HCT116 (cell line): ENCODE results near the gene SNAPC2. TPM values are rescaled to one million over a fixed set of nuclear protein-coding genes. Genes with fewer than 3 reads are reported as not detected.

Source experiments
- ATAC-seq: fragments of 200-7000 bp; cut with Tn5 transposase; 2 replicates; pipeline ENCODE4 v1.9.1; 2020; ENCODE audit warnings: mild to moderate bottlenecking, moderate library complexity
- BruUV-seq: library from RNA; stranded (reverse); fragments of 400-500 nt; replicated peaks from 2 replicates; lab custom pipeline; 2021; lab: Mats Ljungman, UMichigan
- CTCF ChIA-PET: fragments of 300-600 bp; sonication (Branson Sonifier 250); formaldehyde crosslinking; loops from one replicate; lab custom pipeline; 2021; ENCODE audit warnings: antibody characterized with exemption; lab: Charles Lee
- POLR2A ChIA-PET: fragments of 300-600, 350-600 bp; sonication (Branson Sonifier 250); formaldehyde crosslinking; loops from one replicate; lab custom pipeline; 2021; ENCODE audit warnings: antibody characterized with exemption; lab: Charles Lee
- RAD21 ChIA-PET, 2 experiments: fragments of 300-600 bp; sonication (Branson Sonifier 250); formaldehyde crosslinking; loops; one replicate each; lab custom pipeline; 2023; ENCODE audit warnings: low total read pairs in 2 of 2; ENCODE audit not compliant: uncharacterized antibody in 2 of 2, unreplicated experiment in 2 of 2, low non-redundant PET in 1 of 2; lab: Charles Lee
- DNase-seq: peaks from one replicate; pipeline ENCODE4 v3.0.0-alpha.2; 2010; ENCODE audit warnings: low read depth, low spot score
- H2AFZ ChIP-seq: fragments of 200-600 bp; shearing (Covaris generic), sonication (generic); 2 replicates; pipeline ENCODE4 v1.6.1; 2017; ENCODE audit warnings: low read depth, mixed run types, mixed read lengths, antibody characterized with exemption, low read length; ENCODE audit not compliant: poor library complexity, severe bottlenecking
- H3K27ac ChIP-seq: 2 replicates; pipeline ENCODE4 v1.5.1; 2012; ENCODE audit warnings: low read depth, low read length
- H3K27me3 ChIP-seq: fragments of 200-600 bp; sonication (generic); 2 replicates; pipeline ENCODE4 v1.6.1; 2016; ENCODE audit warnings: mixed run types, low read length, mixed read lengths; ENCODE audit not compliant: insufficient read depth
- H3K36me3 ChIP-seq, 2 experiments: fragments of 200-500 bp in 1 of 2; fragments of 200-600 bp in 1 of 2; sonication (Bioruptor generic) in 1 of 2; sonication (generic) in 1 of 2; 2 replicates each; pipeline versions ENCODE4 v1.5.1 to v1.6.1; 2014 to 2016; ENCODE audit warnings: low read length in 2 of 2, inconsistent platforms in 1 of 2, mixed read lengths in 1 of 2, mixed run types in 1 of 2; ENCODE audit not compliant: insufficient read depth in 2 of 2, control insufficient read depth in 1 of 2
- H3K4me1 ChIP-seq, 2 experiments: fragments of 200-600 bp in 1 of 2; sonication (generic) in 1 of 2; 2 replicates each; pipeline versions ENCODE4 v1.5.1 to v1.6.1; 2012 to 2017; ENCODE audit warnings: low read length in 2 of 2, inconsistent platforms in 1 of 2, mild to moderate bottlenecking in 1 of 2, mixed read lengths in 1 of 2, mixed run types in 1 of 2, moderate library complexity in 1 of 2; ENCODE audit not compliant: insufficient read depth in 2 of 2, control insufficient read depth in 1 of 2
- H3K4me2 ChIP-seq: fragments of 200-600 bp; sonication (generic); 2 replicates; pipeline ENCODE4 v1.6.1; 2017; ENCODE audit warnings: mixed run types, low read length, mixed read lengths
- H3K4me3 ChIP-seq, 2 experiments: fragments of 200-600 bp in 1 of 2; sonication (generic) in 1 of 2; replicated peaks in 1 of 2; 2 replicates each; pipeline ENCODE4 v1.5.1; 2011 to 2016; ENCODE audit warnings: low read length in 2 of 2, control low read depth in 1 of 2, low read depth in 1 of 2, mild to moderate bottlenecking in 1 of 2, mixed read lengths in 1 of 2, mixed run types in 1 of 2
- H3K79me2 ChIP-seq: fragments of 200-600 bp; sonication (generic); 2 replicates; pipeline ENCODE4 v1.6.1; 2017; ENCODE audit warnings: mild to moderate bottlenecking, mixed run types, low read length, moderate library complexity, mixed read lengths; ENCODE audit not compliant: insufficient read depth
- H3K9ac ChIP-seq: fragments of 200-600 bp; sonication (generic); 2 replicates; pipeline ENCODE4 v1.6.1; 2016; ENCODE audit warnings: low read length, mixed read lengths
- H3K9me2 ChIP-seq: fragments of 200-600 bp; sonication (generic), shearing (Covaris generic); 2 replicates; pipeline ENCODE4 v1.6.1; 2017; ENCODE audit warnings: mixed run types, mild to moderate bottlenecking, moderate library complexity; ENCODE audit not compliant: insufficient read depth
- H3K9me3 ChIP-seq, 2 experiments: fragments of 200-500 bp in 1 of 2; fragments of 200-600 bp in 1 of 2; sonication (Bioruptor generic) in 1 of 2; sonication (generic) in 1 of 2; 2 replicates each; pipeline ENCODE4 v1.6.1; 2014 to 2017; ENCODE audit warnings: low read length in 2 of 2, mixed read lengths in 2 of 2, inconsistent platforms in 1 of 2, low read depth in 1 of 2, mild to moderate bottlenecking in 1 of 2, mixed run types in 1 of 2, moderate library complexity in 1 of 2; ENCODE audit not compliant: control insufficient read depth in 1 of 2, insufficient read depth in 1 of 2
- H4K20me1 ChIP-seq: fragments of 200-600 bp; sonication (generic), shearing (Covaris generic); 2 replicates; pipeline ENCODE4 v1.6.1; 2017; ENCODE audit warnings: mixed run types, mild to moderate bottlenecking, moderate library complexity; ENCODE audit not compliant: insufficient read depth
- FOSL1 ChIP-seq: IDR thresholded peaks from 2 replicates; pipeline ENCODE4 v1.6.1; 2012; ENCODE audit warnings: low read depth
- JUND ChIP-seq: IDR thresholded peaks from 2 replicates; pipeline ENCODE4 v1.6.1; 2012
- POLR2AphosphoS5 ChIP-seq: IDR thresholded peaks from 2 replicates; pipeline ENCODE4 v1.6.1; 2011; ENCODE audit warnings: mild to moderate bottlenecking, low read depth, low read length, moderate library complexity
- ZNF274 ChIP-seq: fragments of 200-500 bp; sonication (Bioruptor generic); IDR thresholded peaks from 2 replicates; pipeline ENCODE4 v1.6.1; 2014; ENCODE audit warnings: mild to moderate bottlenecking, low read depth, low read length, inconsistent platforms
- intact Hi-C: fragments of 100-400 bp; cut with micrococcal nuclease; formaldehyde crosslinking; loops from 2 replicates; pipeline ENCODE4 v1.10.0; 2022
- total RNA-seq: library from RNA; stranded (reverse); gene quantifications from one replicate; pipeline ENCODE4 v1.2.1, GENCODE V29; 2021; ENCODE audit not compliant: unreplicated experiment

SNAPC2 gene
- total RNA-seq, 1 experiment from 2014 or later = 42.9 TPM

DNA sequence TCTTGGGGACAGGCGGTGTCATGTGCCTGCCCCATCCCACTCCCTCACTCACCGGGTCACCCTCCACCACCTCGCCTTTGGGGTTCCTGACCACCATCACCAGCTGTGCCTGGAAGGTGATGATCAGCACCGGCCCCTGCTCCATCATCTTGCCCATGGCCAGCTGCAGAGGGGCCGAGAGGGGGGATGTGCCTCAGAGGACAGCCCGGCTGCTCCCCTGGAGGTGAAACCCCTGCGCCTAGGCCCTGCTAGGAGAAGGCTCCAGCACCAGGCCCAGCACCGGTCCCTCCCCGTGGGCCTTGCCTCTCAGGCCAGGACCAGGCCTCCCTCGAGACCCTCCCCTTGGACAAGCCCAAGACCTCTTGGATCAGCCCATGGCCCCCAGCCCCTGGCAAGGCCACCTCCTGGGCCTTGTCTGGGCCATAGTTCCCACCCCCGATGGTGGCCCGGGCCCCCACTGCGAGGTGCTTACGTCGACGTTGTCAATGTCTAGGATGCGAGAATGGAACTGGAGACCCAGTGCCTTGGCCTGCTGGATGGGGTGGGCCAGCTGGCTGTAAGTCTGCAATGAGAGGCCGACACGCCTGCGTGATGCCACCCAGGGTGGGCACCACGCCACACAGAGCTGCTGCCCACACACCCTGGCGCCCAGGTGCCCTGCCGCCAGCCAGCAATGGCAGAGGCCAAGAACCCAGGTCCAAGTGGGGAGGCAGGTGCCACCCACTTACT lies 7.6 kb downstream of the SNAPC2 start:
- Histone ChIP-seq H4K20me1 (no peaks in the 10 kb centered on the region), H3K4me1 (peaks cover 22 to 52% of the 10 kb centered on the region in 2 experiments), H3K27me3 (no peaks in the 10 kb centered on the region), H3K9ac (peak overlapping the region; percentile 26; the same call in 1 of the 2 replicates), H3K4me2 (peak overlapping the region; percentile 55; the same call in 1 of the 2 replicates), H3K36me3 (peaks cover 9 to 14% of the 10 kb centered on the region in 2 experiments), H3K9me2 (no peaks in the 10 kb centered on the region), H2AFZ (no peak overlapping the region), H3K27ac (peak overlapping the region; percentile 57), H3K9me3 (no peaks in the 10 kb centered on the region), H3K4me3 (no peak overlapping the region), H3K79me2 (no peaks in the 10 kb centered on the region)
- ChIA-PET CTCF (interaction anchor here (1.3 to 1.5 kb wide), 2 partner anchors 17 to 231 kb away, joined by 3 read pairs; no protein-coding TSS in a partner anchor), RAD21 (no interaction called here), POLR2A (no interaction called here)
- no TSS peak for BruUV-seq
- TF ChIP-seq ZNF274 (no peak), POLR2AphosphoS5 (peak; percentile 17; the same call in 1 of the 2 replicates)
- no peak for DNase-seq
- no peak for ATAC-seq
- intact Hi-C loops = no loop called here

DNA sequence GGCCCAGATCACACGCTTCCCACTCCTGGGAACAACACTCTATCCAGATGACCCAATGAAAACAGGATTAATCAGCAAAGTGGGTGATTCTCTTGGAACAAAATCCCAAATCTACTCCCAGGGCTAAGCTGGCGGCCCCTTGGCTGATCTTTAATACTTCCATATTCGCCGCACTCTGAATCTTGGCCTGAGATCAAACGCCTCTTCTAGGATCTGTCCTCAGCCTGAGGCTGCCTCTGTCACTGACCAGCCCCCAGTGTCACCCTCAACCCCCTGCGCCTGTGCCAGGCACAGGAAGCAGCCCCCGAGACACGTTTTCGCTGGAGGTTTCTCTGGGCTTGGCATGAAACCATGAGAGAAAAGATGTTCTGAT lies 8.2 kb downstream of the SNAPC2 start:
- BruUV-seq = no TSS peak
- TF ChIP-seq FOSL1 = no peak
- no peak for TF ChIP-seq JUND
- H3K79me2 ChIP-seq = no peaks in the 10 kb centered on the region
- peak overlapping the region; percentile 55 for H3K4me2 ChIP-seq
- intact Hi-C loops = no loop called here
- peak overlapping the region; percentile 26 for H3K9ac ChIP-seq
- no peaks in the 10 kb centered on the region for H4K20me1 ChIP-seq
- no peak overlapping the region for H2AFZ ChIP-seq
- ChIA-PET CTCF (interaction anchor here (0.9 to 2.1 kb wide), 4 partner anchors 10 to 230 kb away, joined by 3 to 4 read pairs (median 4); no protein-coding TSS in a partner anchor), RAD21 (interaction anchor here in 1 of 2 experiments (0.6 kb wide), 1 partner anchor 8 kb away, joined by 6 read pairs; the partner anchor contains the start of gene SNAPC2), POLR2A (interaction anchor here (2.5 to 3.4 kb wide), 2 partner anchors 8 to 16 kb away, joined by 17 read pairs; partner anchors contain the start of genes SNAPC2 and TIMM44)
- H3K4me1 ChIP-seq = peaks cover 22 to 52% of the 10 kb centered on the region in 2 experiments
- H3K9me3 ChIP-seq = no peaks in the 10 kb centered on the region
- no peak for ATAC-seq
- no peak overlapping the region for H3K4me3 ChIP-seq
- H3K27me3 ChIP-seq = no peaks in the 10 kb centered on the region
- H3K36me3 ChIP-seq = peaks cover 14 to 15% of the 10 kb centered on the region in 2 experiments; a peak in 3 of 4 replicates
- no peak for DNase-seq
- peak overlapping the region; percentile 57 for H3K27ac ChIP-seq
- no peaks in the 10 kb centered on the region for H3K9me2 ChIP-seq
